Stomach (tissue), 9 donors: Measurements from ENCODE around the gene MAPT. TPM values are rescaled to one million over a fixed set of nuclear protein-coding genes. Genes with fewer than 3 reads are reported as not detected.

Experiments used
- DNase-seq, 2 donors: peaks; one replicate each; pipeline versions ENCODE4 v3.0.0 to v3.0.0-alpha.2; 2013 to 2019
- H3K27ac ChIP-seq, 5 donors: fragments of 200-600 bp in 4 of 5; sonication (generic) in 4 of 5; one replicate each; pipeline ENCODE4 v1.5.1; 2013 to 2019; ENCODE audit warnings: mild to moderate bottlenecking in 1 of 5, moderate library complexity in 1 of 5
- H3K27me3 ChIP-seq, 3 donors: fragments of 200-600 bp; sonication (generic); one replicate each; pipeline ENCODE4 v1.5.1; 2017 to 2019; ENCODE audit warnings: mixed run types in 1 of 3
- H3K36me3 ChIP-seq, 4 donors: fragments of 200-600 bp; sonication (generic); 1 replicate in 3 of 4; 2 replicates in 1 of 4; pipeline ENCODE4 v1.5.1; 2016 to 2019
- H3K4me1 ChIP-seq, 4 donors: fragments of 200-600 bp; sonication (generic); one replicate each; pipeline ENCODE4 v1.5.1; 2016 to 2019
- H3K4me3 ChIP-seq, 4 donors: fragments of 200-600 bp; sonication (generic) in 3 of 4; one replicate each; pipeline ENCODE4 v1.5.1; 2016 to 2019; ENCODE audit warnings: mild to moderate bottlenecking in 1 of 4
- H3K9me3 ChIP-seq, 4 donors: fragments of 200-600 bp; sonication (generic); one replicate each; pipeline ENCODE4 v1.5.1; 2016 to 2019
- EP300 ChIP-seq: sonication (generic); formaldehyde crosslinking; IDR thresholded peaks from one replicate; pipeline ENCODE4 v1.6.1; 2017; ENCODE audit warnings: antibody characterized with exemption
- POLR2A ChIP-seq, 4 donors: fragments of 450-650 bp; IDR thresholded peaks; one replicate each; pipeline ENCODE4 v1.6.1; 2016; ENCODE audit warnings: antibody characterized with exemption in 4 of 4, control low read depth in 2 of 4, mild to moderate bottlenecking in 1 of 4, moderate library complexity in 1 of 4
- POLR2AphosphoS5 ChIP-seq, 3 donors: sonication (generic); formaldehyde crosslinking; IDR thresholded peaks; one replicate each; pipeline ENCODE4 v1.6.1; 2016; ENCODE audit warnings: antibody characterized with exemption in 3 of 3
- WGBS, 5 donors: extraction: QIAGEN DNeasy Blood & Tissue Kit in 3 of 5; methylation state at CpG; one replicate each; pipeline versions ENCODE4 v1.1.5 to v1.1.7; 2013 to 2018; 5-methylcytosine and 5-hydroxymethylcytosine counted together
- intact Hi-C: fragments of 100-400 bp; cut with DNase I; formaldehyde crosslinking; loops from one replicate; pipeline ENCODE4 v1.15.1; 2023; ENCODE audit warnings: low total_unique reads
- polyA plus RNA-seq, 3 donors: library from polyadenylated mRNA; stranded (reverse); fragments of 200-250 nt; gene quantifications; one replicate each; pipeline ENCODE4 v1.2.3, GENCODE V29; 2013
- total RNA-seq, 5 donors: library from RNA; depleted of rRNA; stranded (reverse); fragments of >200 nt; gene quantifications; one replicate each; pipeline versions ENCODE4 v1.1.0 to v1.2.3, GENCODE V29; 2014 to 2016
- TF ChIP-seq, protein P1 (sequence below), 7 experiments: fragments of 450-650 bp in 4 of 7; fragments of 200-600 bp in 3 of 7; sonication (generic) in 3 of 7; IDR thresholded peaks; one replicate each; pipeline ENCODE4 v1.5.1; 2016 to 2019; ENCODE audit warnings: antibody characterized with exemption in 7 of 7, control low read depth in 2 of 7, mild to moderate bottlenecking in 1 of 7
- donor health status: healthy with polysubstance abuse.
- donor health status: Bipolar disorder and iron deficiency.
- donor health status: healthy.

The MAPT gene
- total and polyA plus RNA-seq, 8 donors = 0.44 to 4.1 (median 1.7) TPM; not detected in 1

DNA sequence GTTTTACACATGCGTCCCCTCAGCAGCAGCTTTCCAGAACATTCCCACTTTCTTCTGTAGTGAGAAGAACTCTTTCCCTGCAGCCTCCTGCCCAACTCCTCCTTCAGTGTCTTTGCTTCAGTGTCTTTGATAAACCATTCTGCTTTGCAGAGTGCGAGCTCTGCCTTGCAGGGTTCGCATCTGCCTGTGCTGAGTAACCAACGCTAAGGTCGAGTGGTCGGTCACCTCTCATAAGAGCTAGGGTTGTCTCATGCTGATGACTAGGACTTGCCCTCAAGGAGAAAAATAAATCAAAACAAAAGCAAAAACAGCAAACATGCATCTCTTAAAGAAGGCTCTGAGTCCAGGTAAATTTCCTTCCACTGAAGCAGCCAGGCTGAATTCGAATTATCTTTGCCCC lies 22.7 kb downstream of the MAPT start:
- Histone ChIP-seq H3K4me1 (no peaks in the 10 kb centered on the region), H3K9me3 (peaks cover 0 to 14% (median 10%) of the 10 kb centered on the region in 4 donors), H3K27me3 (peaks cover 0 to 14% (median 4%) of the 10 kb centered on the region in 3 donors), H3K4me3 (no peak overlapping the region), H3K36me3 (no peaks in the 10 kb centered on the region), H3K27ac (no peak overlapping the region)
- WGBS, 5 donors = 69 to 76% (median 75%) methylated on average over 7 of the region's 7 CpGs
- DNase-seq = no peak
- TF ChIP-seq, protein P1, sequence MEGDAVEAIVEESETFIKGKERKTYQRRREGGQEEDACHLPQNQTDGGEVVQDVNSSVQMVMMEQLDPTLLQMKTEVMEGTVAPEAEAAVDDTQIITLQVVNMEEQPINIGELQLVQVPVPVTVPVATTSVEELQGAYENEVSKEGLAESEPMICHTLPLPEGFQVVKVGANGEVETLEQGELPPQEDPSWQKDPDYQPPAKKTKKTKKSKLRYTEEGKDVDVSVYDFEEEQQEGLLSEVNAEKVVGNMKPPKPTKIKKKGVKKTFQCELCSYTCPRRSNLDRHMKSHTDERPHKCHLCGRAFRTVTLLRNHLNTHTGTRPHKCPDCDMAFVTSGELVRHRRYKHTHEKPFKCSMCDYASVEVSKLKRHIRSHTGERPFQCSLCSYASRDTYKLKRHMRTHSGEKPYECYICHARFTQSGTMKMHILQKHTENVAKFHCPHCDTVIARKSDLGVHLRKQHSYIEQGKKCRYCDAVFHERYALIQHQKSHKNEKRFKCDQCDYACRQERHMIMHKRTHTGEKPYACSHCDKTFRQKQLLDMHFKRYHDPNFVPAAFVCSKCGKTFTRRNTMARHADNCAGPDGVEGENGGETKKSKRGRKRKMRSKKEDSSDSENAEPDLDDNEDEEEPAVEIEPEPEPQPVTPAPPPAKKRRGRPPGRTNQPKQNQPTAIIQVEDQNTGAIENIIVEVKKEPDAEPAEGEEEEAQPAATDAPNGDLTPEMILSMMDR (IDR thresholded peaks at IDR 0.05) = no peak
- no peak for TF ChIP-seq EP300
- TF ChIP-seq POLR2AphosphoS5 (IDR thresholded peaks at IDR 0.05) = no peak
- TF ChIP-seq POLR2A (IDR thresholded peaks at IDR 0.05) = no peak
- intact Hi-C loops = no loop called here

DNA sequence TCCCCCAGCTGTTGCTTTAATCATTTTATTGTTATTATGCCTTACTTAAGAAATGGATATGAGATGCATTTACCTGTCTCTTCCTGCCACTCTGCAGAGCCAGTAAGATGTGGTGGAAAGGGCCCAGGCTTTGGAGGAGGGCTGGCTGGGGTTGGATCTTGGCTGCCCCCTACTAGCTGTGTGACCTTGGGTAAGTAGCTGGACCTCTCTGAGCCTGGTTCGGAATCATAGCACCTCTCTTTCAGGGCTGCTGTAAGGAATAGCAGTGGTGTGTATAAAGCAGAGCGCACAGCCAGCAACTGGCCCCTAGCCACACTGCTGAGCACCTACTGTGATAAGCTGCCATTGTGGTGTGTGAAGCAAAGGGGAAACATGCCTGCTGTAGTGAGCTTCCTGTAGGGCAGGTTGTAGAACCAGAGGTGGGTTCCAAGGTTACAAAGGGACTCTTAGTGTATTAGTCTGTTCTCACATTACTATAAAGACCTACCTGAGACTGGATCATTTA lies 23.9 kb downstream of the MAPT start:
- no peak overlapping the region for H3K27ac ChIP-seq
- intact Hi-C loops = no loop called here
- peaks cover 0 to 17% (median 4%) of the 10 kb centered on the region in 3 donors for H3K27me3 ChIP-seq
- peaks cover 0 to 2% (median 0%) of the 10 kb centered on the region in 4 donors for H3K9me3 ChIP-seq
- no peaks in the 10 kb centered on the region for H3K36me3 ChIP-seq
- no peak for TF ChIP-seq POLR2AphosphoS5 (IDR thresholded peaks at IDR 0.05)
- TF ChIP-seq, protein P1 (IDR thresholded peaks at IDR 0.05) = no peak
- no peak for TF ChIP-seq POLR2A (IDR thresholded peaks at IDR 0.05)
- TF ChIP-seq EP300 = no peak
- no peak overlapping the region for H3K4me3 ChIP-seq
- WGBS, 5 donors = 64 to 87% (median 83%) methylated on average over 1 to 2 of the region's 2 CpGs
- no peaks in the 10 kb centered on the region for H3K4me1 ChIP-seq
- no peak for DNase-seq

DNA sequence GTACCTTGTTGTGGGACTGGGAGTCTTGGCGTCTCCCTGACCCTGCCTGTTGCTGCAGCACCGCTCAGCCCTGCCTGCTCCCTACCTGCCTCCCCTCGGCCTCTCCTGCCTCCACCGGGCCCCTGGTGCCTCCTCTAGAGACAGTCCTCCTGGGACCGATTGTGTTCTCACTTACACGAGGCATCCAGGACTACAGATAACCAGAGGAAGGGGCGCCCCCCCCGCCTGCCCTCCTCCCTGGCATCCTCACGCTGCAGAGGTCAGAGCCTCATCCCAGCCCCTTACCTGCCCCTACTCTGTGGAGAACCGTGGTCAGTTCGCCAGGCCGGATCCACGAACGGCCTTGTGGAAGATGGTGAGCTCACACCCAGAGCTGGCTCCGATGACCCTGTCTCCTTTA lies 24.8 kb downstream of the MAPT start:
- 74 to 80% (median 78%) methylated on average over 15 of the region's 15 CpGs for WGBS, 5 donors
- intact Hi-C loops = no loop called here

DNA sequence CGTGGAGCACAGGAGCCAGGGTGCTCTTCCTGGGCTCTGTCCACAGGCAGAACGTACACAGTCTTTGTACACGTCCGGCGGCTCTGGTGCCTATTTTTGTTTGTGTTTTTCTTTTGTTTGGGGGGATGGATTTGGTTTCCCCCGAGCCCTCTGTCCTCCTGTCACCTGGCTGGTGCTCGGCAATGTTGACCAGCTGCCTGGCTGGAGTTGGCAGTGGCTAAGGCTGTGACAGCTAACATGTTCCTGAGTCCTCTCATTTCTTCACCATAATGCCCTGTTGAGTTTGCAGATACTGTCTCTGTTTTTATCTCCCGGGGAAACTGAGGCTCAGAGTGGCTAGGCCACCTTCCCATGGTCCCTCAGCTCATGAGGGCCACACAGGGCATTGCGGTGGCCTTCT lies 25.7 kb downstream of the MAPT start:
- DNase-seq = no peak
- TF ChIP-seq POLR2AphosphoS5 (IDR thresholded peaks at IDR 0.05) = no peak
- TF ChIP-seq, protein P1 (IDR thresholded peaks at IDR 0.05) = no peak
- TF ChIP-seq POLR2A (IDR thresholded peaks at IDR 0.05) = no peak
- no peak for TF ChIP-seq EP300
- H3K4me3 ChIP-seq = no peak overlapping the region
- no peaks in the 10 kb centered on the region for H3K36me3 ChIP-seq
- no peaks in the 10 kb centered on the region for H3K4me1 ChIP-seq
- 69 to 76% (median 72%) methylated on average over 8 to 9 of the region's 9 CpGs for WGBS, 5 donors
- H3K27ac ChIP-seq = no peak overlapping the region
- peaks cover 0 to 19% (median 4%) of the 10 kb centered on the region in 3 donors for H3K27me3 ChIP-seq
- intact Hi-C loops = no loop called here
- no peaks in the 10 kb centered on the region for H3K9me3 ChIP-seq

More for the DNA sequence above, 24.8 kb downstream of the MAPT start:
- Histone ChIP-seq H3K9me3 (no peaks in the 10 kb centered on the region), H3K36me3 (no peaks in the 10 kb centered on the region), H3K4me1 (no peaks in the 10 kb centered on the region), H3K4me3 (no peak overlapping the region), H3K27ac (no peak overlapping the region), H3K27me3 (peaks cover 0 to 19% (median 4%) of the 10 kb centered on the region in 3 donors)
- no peak for DNase-seq
- TF ChIP-seq, protein P1 (IDR thresholded peaks at IDR 0.05) = no peak
- TF ChIP-seq EP300 (no peak), POLR2A (IDR thresholded peaks at IDR 0.05) (no peak), POLR2AphosphoS5 (IDR thresholded peaks at IDR 0.05) (no peak)
